WTC11 (cell line): ENCODE measurements around the gene PTPRN2. TPM values are rescaled to one million over a fixed set of nuclear protein-coding genes. Genes with fewer than 3 reads are reported as not detected.

Source experiments
- ATAC-seq: fragments of 200-7000 bp; cut with Tn5 transposase; 2 replicates; pipeline ENCODE4 v1.10.0; 2021; ENCODE audit warnings: mild to moderate bottlenecking, moderate library complexity
- CTCF ChIA-PET: fragments of 300-600 bp; sonication (Branson Sonifier 250); formaldehyde crosslinking; loops from one replicate; lab custom pipeline; 2021; ENCODE audit warnings: antibody characterized with exemption; lab: Charles Lee
- POLR2A ChIA-PET: fragments of 350-600 bp; sonication (Branson Sonifier 250); formaldehyde crosslinking; loops from one replicate; lab custom pipeline; 2021; ENCODE audit warnings: antibody characterized with exemption; lab: Charles Lee
- DNase-seq: peaks from one replicate; pipeline ENCODE4 v3.0.0; 2021; ENCODE audit warnings: low spot score
- H3K27ac Mint-ChIP-seq: 2 replicates; pipeline ENCODE4 v1.8.0; 2021; ENCODE audit warnings: mixed read lengths
- H3K27me3 Mint-ChIP-seq: 2 replicates; pipeline ENCODE4 v1.8.0; 2021; ENCODE audit warnings: low read depth, mild to moderate bottlenecking, moderate library complexity, mixed read lengths
- H3K36me3 Mint-ChIP-seq: 2 replicates; pipeline ENCODE4 v1.8.0; 2021; ENCODE audit warnings: mixed read lengths
- H3K4me1 Mint-ChIP-seq: 2 replicates; pipeline ENCODE4 v1.8.0; 2022; ENCODE audit warnings: mixed read lengths
- H3K4me3 Mint-ChIP-seq: 2 replicates; pipeline ENCODE4 v1.8.0; 2021; ENCODE audit warnings: mild to moderate bottlenecking, moderate library complexity, mixed read lengths
- H3K9me3 Mint-ChIP-seq: 2 replicates; pipeline ENCODE4 v1.8.0; 2021; ENCODE audit warnings: mixed read lengths
- ESRRA ChIP-seq: sonication (generic); formaldehyde crosslinking; IDR thresholded peaks from 2 replicates; pipeline ENCODE4 v1.8.1; 2022; ENCODE audit warnings: mild to moderate bottlenecking, missing genetic modification reagents, borderline replicate concordance
- FOXK1 ChIP-seq: sonication (generic); formaldehyde crosslinking; IDR thresholded peaks from 2 replicates; pipeline ENCODE4 v1.8.0; 2022; ENCODE audit warnings: mild to moderate bottlenecking, moderate library complexity, missing genetic modification reagents
- MYBL2 ChIP-seq: sonication (generic); formaldehyde crosslinking; IDR thresholded peaks from 2 replicates; pipeline ENCODE4 v1.8.1; 2023; ENCODE audit warnings: mild to moderate bottlenecking, moderate library complexity, missing genetic modification reagents
- NR2C2 ChIP-seq: sonication (generic); formaldehyde crosslinking; IDR thresholded peaks from 2 replicates; pipeline ENCODE4 v1.8.0; 2022; ENCODE audit warnings: mild to moderate bottlenecking, missing genetic modification reagents
- NR3C1 ChIP-seq: sonication (generic); formaldehyde crosslinking; conservative IDR thresholded peaks from 2 replicates; pipeline ENCODE4 v1.8.1; 2023; ENCODE audit warnings: low read depth, mild to moderate bottlenecking, missing genetic modification reagents
- OVOL2 ChIP-seq: fragments of 250-450 bp; sonication (Bioruptor Pico); IDR thresholded peaks from 2 replicates; pipeline ENCODE4 v1.9.0; 2021; ENCODE audit warnings: mild to moderate bottlenecking, borderline replicate concordance
- RELA ChIP-seq: sonication (generic); formaldehyde crosslinking; IDR thresholded peaks from 2 replicates; pipeline ENCODE4 v1.8.1; 2022; ENCODE audit warnings: missing genetic modification reagents, mild to moderate bottlenecking, borderline replicate concordance
- SOX15 ChIP-seq: fragments of 250-450 bp; sonication (Bioruptor Pico); IDR thresholded peaks from 2 replicates; pipeline ENCODE4 v1.9.0; 2021; ENCODE audit warnings: mild to moderate bottlenecking
- ZNF219 ChIP-seq: sonication (generic); formaldehyde crosslinking; IDR thresholded peaks from 2 replicates; pipeline ENCODE4 v1.8.0; 2023; ENCODE audit warnings: missing genetic modification reagents, mild to moderate bottlenecking, borderline replicate concordance
- ZNF423 ChIP-seq: fragments of 250-450 bp; sonication (Bioruptor Pico); IDR thresholded peaks from 2 replicates; pipeline ENCODE4 v2.1.2; 2022; ENCODE audit warnings: mild to moderate bottlenecking, moderate library complexity
- total RNA-seq: library from RNA; stranded (reverse); gene quantifications from 3 replicates; pipeline ENCODE4 v1.2.3, GENCODE V29; 2021
- TF ChIP-seq, protein P1 (sequence below): sonication (generic); formaldehyde crosslinking; conservative IDR thresholded peaks from 2 replicates; pipeline ENCODE4 v1.8.1; 2023; ENCODE audit warnings: mild to moderate bottlenecking, low read depth, missing genetic modification reagents, moderate library complexity
- TF ChIP-seq, protein P2 (sequence below): sonication (generic); formaldehyde crosslinking; IDR thresholded peaks from 2 replicates; pipeline ENCODE4 v1.8.1; 2023; ENCODE audit warnings: mild to moderate bottlenecking, missing genetic modification reagents, moderate library complexity
- TF ChIP-seq, protein P3 (sequence below): fragments of 250-450 bp; sonication (Bioruptor Pico); IDR thresholded peaks from 2 replicates; pipeline ENCODE4 v1.9.0; 2021; ENCODE audit warnings: mild to moderate bottlenecking
- TF ChIP-seq, protein P4 (sequence below): sonication (generic); formaldehyde crosslinking; IDR thresholded peaks from 2 replicates; pipeline ENCODE4 v1.8.1; 2022; ENCODE audit warnings: mild to moderate bottlenecking, moderate library complexity, missing genetic modification reagents
- TF ChIP-seq, protein P5 (sequence below): sonication (generic); formaldehyde crosslinking; IDR thresholded peaks from 2 replicates; pipeline ENCODE4 v1.8.0; 2022; ENCODE audit warnings: mild to moderate bottlenecking, missing genetic modification reagents
- TF ChIP-seq, protein P6 (sequence below): sonication (generic); formaldehyde crosslinking; conservative IDR thresholded peaks from 2 replicates; pipeline ENCODE4 v1.8.1; 2022; ENCODE audit warnings: mild to moderate bottlenecking, missing genetic modification reagents

PTPRN2 gene
- total RNA-seq, 1 experiment from 2014 or later = 4.7 TPM

DNA sequence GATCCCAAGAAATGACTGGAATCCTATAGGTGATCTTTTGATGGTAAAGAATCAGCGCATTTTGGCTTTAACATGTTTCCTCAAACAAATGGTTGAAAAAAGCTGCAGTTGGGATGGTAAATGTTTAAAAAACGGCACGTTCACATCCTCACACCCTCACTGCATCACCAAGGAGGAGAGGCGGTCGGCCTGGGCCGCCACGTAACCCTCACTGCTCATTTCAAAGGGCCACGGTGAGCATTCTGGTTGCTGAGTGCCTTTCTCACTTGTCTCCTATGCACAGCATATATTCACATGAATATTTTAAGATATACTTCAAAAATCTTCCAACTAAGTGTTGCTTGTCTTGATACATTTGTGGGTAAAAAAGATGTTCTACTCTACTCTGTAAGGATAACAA lies 1017.7 kb downstream of the PTPRN2 start (continued):
- TF ChIP-seq, protein P1, sequence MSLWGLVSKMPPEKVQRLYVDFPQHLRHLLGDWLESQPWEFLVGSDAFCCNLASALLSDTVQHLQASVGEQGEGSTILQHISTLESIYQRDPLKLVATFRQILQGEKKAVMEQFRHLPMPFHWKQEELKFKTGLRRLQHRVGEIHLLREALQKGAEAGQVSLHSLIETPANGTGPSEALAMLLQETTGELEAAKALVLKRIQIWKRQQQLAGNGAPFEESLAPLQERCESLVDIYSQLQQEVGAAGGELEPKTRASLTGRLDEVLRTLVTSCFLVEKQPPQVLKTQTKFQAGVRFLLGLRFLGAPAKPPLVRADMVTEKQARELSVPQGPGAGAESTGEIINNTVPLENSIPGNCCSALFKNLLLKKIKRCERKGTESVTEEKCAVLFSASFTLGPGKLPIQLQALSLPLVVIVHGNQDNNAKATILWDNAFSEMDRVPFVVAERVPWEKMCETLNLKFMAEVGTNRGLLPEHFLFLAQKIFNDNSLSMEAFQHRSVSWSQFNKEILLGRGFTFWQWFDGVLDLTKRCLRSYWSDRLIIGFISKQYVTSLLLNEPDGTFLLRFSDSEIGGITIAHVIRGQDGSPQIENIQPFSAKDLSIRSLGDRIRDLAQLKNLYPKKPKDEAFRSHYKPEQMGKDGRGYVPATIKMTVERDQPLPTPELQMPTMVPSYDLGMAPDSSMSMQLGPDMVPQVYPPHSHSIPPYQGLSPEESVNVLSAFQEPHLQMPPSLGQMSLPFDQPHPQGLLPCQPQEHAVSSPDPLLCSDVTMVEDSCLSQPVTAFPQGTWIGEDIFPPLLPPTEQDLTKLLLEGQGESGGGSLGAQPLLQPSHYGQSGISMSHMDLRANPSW (CRISPR knock-in tag) = no peak
- TF ChIP-seq ESRRA = no peak
- TF ChIP-seq, all 79 proteins: peak for 0

DNA sequence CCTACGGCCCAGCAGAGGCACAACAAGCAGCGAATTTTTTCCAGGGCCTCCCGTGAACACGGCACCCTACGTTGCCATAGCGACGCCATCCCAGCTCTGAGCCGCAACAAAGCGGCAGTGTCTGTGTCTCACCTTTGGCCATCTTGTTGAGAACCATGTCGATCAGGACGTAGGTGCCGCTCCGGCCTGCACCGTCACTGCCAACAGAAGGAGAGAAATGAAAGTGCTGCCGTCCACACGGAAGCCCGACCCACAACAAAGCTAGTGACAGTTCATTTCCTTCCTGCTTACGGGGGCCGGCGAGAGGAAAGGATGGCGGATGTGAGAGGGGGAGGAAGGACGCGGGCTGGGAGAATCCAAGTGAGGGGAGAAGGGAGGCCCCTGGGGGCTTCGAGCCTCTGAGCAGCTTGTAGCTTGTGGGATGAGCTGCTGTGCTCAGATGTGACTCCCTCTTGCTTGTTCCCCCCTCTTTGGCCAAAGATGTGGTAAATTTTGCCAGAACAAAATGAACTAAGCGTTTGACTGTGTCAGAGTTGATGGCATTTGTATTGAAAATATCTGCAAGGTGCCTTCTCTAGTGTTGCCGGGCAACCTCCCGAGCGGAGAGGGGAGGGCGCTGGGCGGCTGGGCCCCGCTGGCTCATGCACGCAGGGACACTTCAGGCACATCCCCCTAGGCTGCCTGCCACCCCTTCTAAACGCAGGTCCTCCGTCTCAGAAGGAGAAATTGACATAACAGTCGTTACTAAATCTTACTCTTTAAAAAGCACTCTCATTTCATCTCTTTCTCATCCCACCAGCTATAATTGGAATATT lies 1018.6 kb downstream of the PTPRN2 start:
- CTCF ChIA-PET = interaction anchor here (1.4 kb wide), 1 partner anchor 94 kb away, joined by 5 read pairs; no protein-coding TSS in a partner anchor
- ATAC-seq = peak; percentile 66
- Mint-ChIP-seq H3K36me3 (no peaks in the 10 kb centered on the region), H3K9me3 (0 out of 2 replicates have a peak, but pooled peaks cover 7% of the 10 kb centered on the region), H3K27ac (no peak overlapping the region), H3K27me3 (peaks cover 42% of the 10 kb centered on the region), H3K4me3 (peak overlapping the region; percentile 76), H3K4me1 (peaks cover 14% of the 10 kb centered on the region)
- TF ChIP-seq FOXK1 (CRISPR knock-in tag) (0 out of 2 replicates have a peak, but pooled peaks have one; percentile 63), ZNF423 (CRISPR knock-in tag) (no peak)
- peak; percentile 44 for DNase-seq
- POLR2A ChIA-PET = no interaction called here

DNA sequence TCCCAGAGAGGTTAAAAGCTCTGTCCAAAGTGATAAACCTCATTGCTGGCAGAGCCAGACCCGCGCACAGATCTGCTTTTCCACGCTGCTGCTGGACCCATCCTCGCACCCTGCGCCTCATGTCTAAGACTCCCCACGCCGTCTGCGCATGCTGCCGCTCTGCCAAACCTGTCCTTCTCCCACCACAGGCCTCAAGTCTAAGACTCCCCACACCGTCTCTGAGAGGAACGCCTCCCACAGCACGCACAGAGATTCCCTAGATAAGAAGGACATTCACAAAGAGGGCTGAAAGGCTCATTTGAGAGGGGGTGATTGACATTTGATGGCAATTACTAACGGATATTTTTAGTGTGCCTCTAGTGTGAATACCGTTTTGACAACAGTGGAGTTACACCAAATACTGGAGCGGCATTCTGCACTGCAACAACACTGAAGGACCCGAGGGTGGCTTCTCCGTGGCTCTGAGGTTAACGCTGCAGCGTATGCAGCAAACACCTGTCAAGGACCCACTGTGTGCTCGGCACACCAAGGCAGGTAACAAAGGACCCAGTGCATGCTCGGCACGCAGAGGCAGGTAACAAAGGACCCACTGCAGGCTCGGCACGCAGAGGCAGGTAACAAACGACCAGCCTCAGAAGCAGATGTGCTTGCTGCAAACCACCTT lies 1019.4 kb downstream of the PTPRN2 start:
- H3K9me3 Mint-ChIP-seq = 0 out of 2 replicates have a peak, but pooled peaks cover 7% of the 10 kb centered on the region
- peaks cover 40% of the 10 kb centered on the region for H3K27me3 Mint-ChIP-seq
- H3K4me1 Mint-ChIP-seq = peaks cover 14% of the 10 kb centered on the region
- H3K36me3 Mint-ChIP-seq = no peaks in the 10 kb centered on the region
- DNase-seq (no peak), ATAC-seq (peak; percentile 23; the same call in 1 of the 2 replicates)
- peak overlapping the region; percentile 76 for H3K4me3 Mint-ChIP-seq
- POLR2A ChIA-PET = no interaction called here
- TF ChIP-seq NR2C2 (CRISPR knock-in tag) = no peak
- no peak for TF ChIP-seq ZNF219 (CRISPR knock-in tag)
- TF ChIP-seq, protein P1 (CRISPR knock-in tag) = no peak
- TF ChIP-seq MYBL2 (CRISPR knock-in tag) = no peak
- TF ChIP-seq, protein P2, sequence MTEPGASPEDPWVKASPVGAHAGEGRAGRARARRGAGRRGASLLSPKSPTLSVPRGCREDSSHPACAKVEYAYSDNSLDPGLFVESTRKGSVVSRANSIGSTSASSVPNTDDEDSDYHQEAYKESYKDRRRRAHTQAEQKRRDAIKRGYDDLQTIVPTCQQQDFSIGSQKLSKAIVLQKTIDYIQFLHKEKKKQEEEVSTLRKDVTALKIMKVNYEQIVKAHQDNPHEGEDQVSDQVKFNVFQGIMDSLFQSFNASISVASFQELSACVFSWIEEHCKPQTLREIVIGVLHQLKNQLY (CRISPR knock-in tag) = no peak
- no peak for TF ChIP-seq NR3C1 (CRISPR knock-in tag)
- TF ChIP-seq, all 79 proteins: peak for 0
- CTCF ChIA-PET = interaction anchor here (1.4 kb wide), 1 partner anchor 94 kb away, joined by 5 read pairs; no protein-coding TSS in a partner anchor
- no peak overlapping the region for H3K27ac Mint-ChIP-seq

DNA sequence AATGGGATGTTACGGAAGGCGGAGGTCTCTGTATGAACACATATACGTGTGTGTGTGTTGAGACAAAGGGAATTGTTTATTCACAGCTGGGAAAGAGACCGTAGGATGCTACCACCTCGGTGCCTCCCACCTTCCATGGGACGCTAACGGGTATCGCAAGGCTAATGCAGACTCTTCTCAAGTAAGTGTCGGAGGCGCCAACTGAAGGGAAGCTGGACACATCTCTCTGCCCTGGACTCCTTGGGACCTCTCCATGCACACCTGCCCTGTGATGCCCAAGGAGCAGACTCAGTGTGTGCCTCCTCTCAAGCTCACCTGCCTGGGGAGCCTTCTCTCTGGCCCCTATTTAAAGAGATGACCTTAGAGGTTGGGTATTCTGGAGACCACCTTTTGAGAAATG lies 1020.0 kb downstream of the PTPRN2 start:
- H3K36me3 Mint-ChIP-seq = no peaks in the 10 kb centered on the region
- ChIA-PET CTCF (no interaction called here), POLR2A (no interaction called here)
- H3K27me3 Mint-ChIP-seq = peaks cover 36% of the 10 kb centered on the region
- 0 out of 2 replicates have a peak, but pooled peaks cover 7% of the 10 kb centered on the region for H3K9me3 Mint-ChIP-seq
- H3K4me3 Mint-ChIP-seq = peak overlapping the region; percentile 76; the same call in 1 of the 2 replicates
- H3K27ac Mint-ChIP-seq = no peak overlapping the region
- DNase-seq (no peak), ATAC-seq (no peak)
- peaks cover 14% of the 10 kb centered on the region for H3K4me1 Mint-ChIP-seq
- TF ChIP-seq, protein P3, sequence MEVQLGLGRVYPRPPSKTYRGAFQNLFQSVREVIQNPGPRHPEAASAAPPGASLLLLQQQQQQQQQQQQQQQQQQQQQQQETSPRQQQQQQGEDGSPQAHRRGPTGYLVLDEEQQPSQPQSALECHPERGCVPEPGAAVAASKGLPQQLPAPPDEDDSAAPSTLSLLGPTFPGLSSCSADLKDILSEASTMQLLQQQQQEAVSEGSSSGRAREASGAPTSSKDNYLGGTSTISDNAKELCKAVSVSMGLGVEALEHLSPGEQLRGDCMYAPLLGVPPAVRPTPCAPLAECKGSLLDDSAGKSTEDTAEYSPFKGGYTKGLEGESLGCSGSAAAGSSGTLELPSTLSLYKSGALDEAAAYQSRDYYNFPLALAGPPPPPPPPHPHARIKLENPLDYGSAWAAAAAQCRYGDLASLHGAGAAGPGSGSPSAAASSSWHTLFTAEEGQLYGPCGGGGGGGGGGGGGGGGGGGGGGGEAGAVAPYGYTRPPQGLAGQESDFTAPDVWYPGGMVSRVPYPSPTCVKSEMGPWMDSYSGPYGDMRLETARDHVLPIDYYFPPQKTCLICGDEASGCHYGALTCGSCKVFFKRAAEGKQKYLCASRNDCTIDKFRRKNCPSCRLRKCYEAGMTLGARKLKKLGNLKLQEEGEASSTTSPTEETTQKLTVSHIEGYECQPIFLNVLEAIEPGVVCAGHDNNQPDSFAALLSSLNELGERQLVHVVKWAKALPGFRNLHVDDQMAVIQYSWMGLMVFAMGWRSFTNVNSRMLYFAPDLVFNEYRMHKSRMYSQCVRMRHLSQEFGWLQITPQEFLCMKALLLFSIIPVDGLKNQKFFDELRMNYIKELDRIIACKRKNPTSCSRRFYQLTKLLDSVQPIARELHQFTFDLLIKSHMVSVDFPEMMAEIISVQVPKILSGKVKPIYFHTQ (CRISPR knock-in tag) = no peak
- TF ChIP-seq OVOL2 (CRISPR knock-in tag) (no peak), ZNF219 (CRISPR knock-in tag) (no peak), SOX15 (CRISPR knock-in tag) (no peak), NR2C2 (CRISPR knock-in tag) (no peak), RELA (no peak)
- TF ChIP-seq, protein P4, sequence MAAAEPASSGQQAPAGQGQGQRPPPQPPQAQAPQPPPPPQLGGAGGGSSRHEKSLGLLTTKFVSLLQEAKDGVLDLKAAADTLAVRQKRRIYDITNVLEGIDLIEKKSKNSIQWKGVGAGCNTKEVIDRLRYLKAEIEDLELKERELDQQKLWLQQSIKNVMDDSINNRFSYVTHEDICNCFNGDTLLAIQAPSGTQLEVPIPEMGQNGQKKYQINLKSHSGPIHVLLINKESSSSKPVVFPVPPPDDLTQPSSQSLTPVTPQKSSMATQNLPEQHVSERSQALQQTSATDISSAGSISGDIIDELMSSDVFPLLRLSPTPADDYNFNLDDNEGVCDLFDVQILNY (CRISPR knock-in tag) = no peak
- TF ChIP-seq, protein P5, sequence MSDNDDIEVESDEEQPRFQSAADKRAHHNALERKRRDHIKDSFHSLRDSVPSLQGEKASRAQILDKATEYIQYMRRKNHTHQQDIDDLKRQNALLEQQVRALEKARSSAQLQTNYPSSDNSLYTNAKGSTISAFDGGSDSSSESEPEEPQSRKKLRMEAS = no peak
- TF ChIP-seq, protein P6, sequence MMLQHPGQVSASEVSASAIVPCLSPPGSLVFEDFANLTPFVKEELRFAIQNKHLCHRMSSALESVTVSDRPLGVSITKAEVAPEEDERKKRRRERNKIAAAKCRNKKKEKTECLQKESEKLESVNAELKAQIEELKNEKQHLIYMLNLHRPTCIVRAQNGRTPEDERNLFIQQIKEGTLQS (CRISPR knock-in tag) = no peak
